GM23338 (cell line): ENCODE measurements around the gene PAK1. TPM values are rescaled to one million over a fixed set of nuclear protein-coding genes. Genes with fewer than 3 reads are reported as not detected.
A peak's percentile ranks its signal among the peaks of the same experiment; 100 is the strongest.

Experiments
- ATAC-seq: fragments of 200-7000 bp; cut with Tn5 transposase; 3 replicates; pipeline ENCODE4 v1.9.1; 2020
- DNase-seq: peaks from one replicate; pipeline ENCODE4 v3.0.0-alpha.2; 2015; ENCODE audit warnings: low spot score
- H2AFZ ChIP-seq: fragments of 200-600 bp; sonication (generic); 2 replicates; pipeline ENCODE4 v1.8.0; 2016; ENCODE audit warnings: antibody characterized with exemption, mild to moderate bottlenecking, moderate library complexity
- H3F3A ChIP-seq: fragments of 200-600 bp; sonication (generic); replicated peaks from 2 replicates; pipeline ENCODE4 v1.8.0; 2017; ENCODE audit warnings: antibody characterized with exemption, mixed run types, low read depth
- H3K27ac ChIP-seq: fragments of 200-600 bp; sonication (generic); 2 replicates; pipeline ENCODE4 v1.6.1; 2016; ENCODE audit warnings: low read depth
- H3K27me3 ChIP-seq: fragments of 200-600 bp; sonication (generic); 2 replicates; pipeline ENCODE4 v1.8.0; 2016; ENCODE audit warnings: mild to moderate bottlenecking, mixed run types, moderate library complexity; ENCODE audit not compliant: insufficient read depth
- H3K36me3 ChIP-seq: fragments of 200-600 bp; sonication (generic); 2 replicates; pipeline ENCODE4 v1.8.0; 2016; ENCODE audit warnings: mild to moderate bottlenecking; ENCODE audit not compliant: insufficient read depth
- H3K4me1 ChIP-seq: fragments of 200-600 bp; sonication (generic); 2 replicates; pipeline ENCODE4 v1.8.0; 2016; ENCODE audit warnings: mild to moderate bottlenecking, moderate library complexity; ENCODE audit not compliant: insufficient read depth
- H3K4me2 ChIP-seq: fragments of 200-600 bp; sonication (generic); 2 replicates; pipeline ENCODE4 v1.7.1; 2017; ENCODE audit warnings: mixed run types
- H3K4me3 ChIP-seq: fragments of 200-600 bp; sonication (generic); 2 replicates; pipeline ENCODE4 v1.6.1; 2016; ENCODE audit warnings: mixed run types
- H3K79me2 ChIP-seq: fragments of 200-600 bp; sonication (generic); replicated peaks from 2 replicates; pipeline ENCODE4 v1.8.0; 2017; ENCODE audit warnings: mild to moderate bottlenecking; ENCODE audit not compliant: insufficient read depth
- H3K9me2 ChIP-seq: fragments of 200-600 bp; sonication (generic); 2 replicates; pipeline ENCODE4 v1.8.0; 2017; ENCODE audit not compliant: insufficient read depth
- H4K20me1 ChIP-seq: fragments of 200-600 bp; sonication (generic); replicated peaks from 2 replicates; pipeline ENCODE4 v1.8.0; 2017; ENCODE audit warnings: mild to moderate bottlenecking; ENCODE audit not compliant: insufficient read depth
- H3K27ac Mint-ChIP-seq: 2 replicates; pipeline ENCODE4 v1.8.0; 2020; ENCODE audit warnings: inconsistent platforms, mild to moderate bottlenecking, moderate library complexity, mixed read lengths
- H3K27me3 Mint-ChIP-seq: 3 replicates; pipeline ENCODE4 v1.8.0; 2022; ENCODE audit warnings: low read depth, mild to moderate bottlenecking, moderate library complexity, mixed read lengths, inconsistent platforms; ENCODE audit not compliant: insufficient read depth, poor library complexity
- H3K36me3 Mint-ChIP-seq: 3 replicates; pipeline ENCODE4 v1.8.0; 2021; ENCODE audit warnings: low read depth, mild to moderate bottlenecking, inconsistent platforms, moderate library complexity, mixed read lengths
- H3K4me1 Mint-ChIP-seq: 3 replicates; pipeline ENCODE4 v1.8.0; 2020; ENCODE audit warnings: mild to moderate bottlenecking, inconsistent platforms, mixed read lengths
- H3K4me3 Mint-ChIP-seq: 3 replicates; pipeline ENCODE4 v1.8.0; 2021; ENCODE audit warnings: moderate library complexity, mild to moderate bottlenecking, inconsistent platforms, mixed read lengths
- H3K9me3 Mint-ChIP-seq: 3 replicates; pipeline ENCODE4 v1.8.0; 2020; ENCODE audit warnings: moderate library complexity, mild to moderate bottlenecking, inconsistent platforms, mixed read lengths
- CTCF ChIP-seq, 2 experiments: fragments of 200-600 bp in 1 of 2; sonication (generic) in 1 of 2; conservative IDR thresholded peaks; 2 replicates each; pipeline versions ENCODE4 v1.5.1 to v1.6.1; 2016 to 2017; ENCODE audit warnings: antibody characterized with exemption in 2 of 2, low read depth in 2 of 2, mild to moderate bottlenecking in 2 of 2, moderate library complexity in 1 of 2
- EZH2 ChIP-seq: fragments of 200-600 bp; sonication (generic); IDR thresholded peaks from one replicate; pipeline ENCODE4 v1.8.0; 2017; ENCODE audit warnings: antibody characterized with exemption, mild to moderate bottlenecking, low read depth; ENCODE audit not compliant: unreplicated experiment
- EZH2phosphoT487 ChIP-seq: fragments of 200-600 bp; sonication (generic); IDR thresholded peaks from one replicate; pipeline ENCODE4 v1.8.1; 2018; ENCODE audit warnings: antibody characterized with exemption; ENCODE audit not compliant: unreplicated experiment
- JUNB ChIP-seq: IDR thresholded peaks from one replicate; pipeline ENCODE4 v1.6.1; 2016; ENCODE audit warnings: antibody characterized with exemption; ENCODE audit not compliant: unreplicated experiment
- POLR2AphosphoS5 ChIP-seq: IDR thresholded peaks from 2 replicates; pipeline ENCODE4 v1.6.1; 2016; ENCODE audit warnings: antibody characterized with exemption, low read depth
- STAT1 ChIP-seq: IDR thresholded peaks from one replicate; pipeline ENCODE4 v1.6.1; 2016; ENCODE audit warnings: antibody characterized with exemption; ENCODE audit not compliant: unreplicated experiment
- ZNF331 ChIP-seq: fragments of 250-450 bp; sonication (Bioruptor Pico); IDR thresholded peaks from 2 replicates; pipeline ENCODE4 v1.5.0; 2020; ENCODE audit warnings: low read depth, mild to moderate bottlenecking, moderate library complexity
- polyA plus RNA-seq: library from polyadenylated mRNA; unstranded; fragments of >200 nt; fragmentation: Nextera tagmentation; extraction: Ambion mirVana; gene quantifications from 2 replicates; pipeline ENCODE4 v1.2.1, GENCODE V29; 2016
- total RNA-seq: library from RNA; depleted of rRNA; stranded (reverse); fragments of >200 nt; shearing (Covaris generic); gene quantifications from 2 replicates; pipeline ENCODE4 v1.2.3, GENCODE V29; 2014
- TF ChIP-seq, protein P1 (sequence below): IDR thresholded peaks from one replicate; pipeline ENCODE4 v1.6.1; 2018; ENCODE audit warnings: antibody characterized with exemption; ENCODE audit not compliant: unreplicated experiment
- TF ChIP-seq, protein P2 (sequence below): fragments of 250-450 bp; sonication (Bioruptor Pico); IDR thresholded peaks from 2 replicates; pipeline ENCODE4 v1.5.0; 2020; ENCODE audit warnings: mild to moderate bottlenecking, moderate library complexity

The PAK1 gene
- total and polyA plus RNA-seq, 2 experiments from 2014 or later, result 102 to 175 TPM

GRCh38 chr11:77502346-77502905, 28.5 kb upstream of the PAK1 start (continued):
- TF ChIP-seq, protein P1, sequence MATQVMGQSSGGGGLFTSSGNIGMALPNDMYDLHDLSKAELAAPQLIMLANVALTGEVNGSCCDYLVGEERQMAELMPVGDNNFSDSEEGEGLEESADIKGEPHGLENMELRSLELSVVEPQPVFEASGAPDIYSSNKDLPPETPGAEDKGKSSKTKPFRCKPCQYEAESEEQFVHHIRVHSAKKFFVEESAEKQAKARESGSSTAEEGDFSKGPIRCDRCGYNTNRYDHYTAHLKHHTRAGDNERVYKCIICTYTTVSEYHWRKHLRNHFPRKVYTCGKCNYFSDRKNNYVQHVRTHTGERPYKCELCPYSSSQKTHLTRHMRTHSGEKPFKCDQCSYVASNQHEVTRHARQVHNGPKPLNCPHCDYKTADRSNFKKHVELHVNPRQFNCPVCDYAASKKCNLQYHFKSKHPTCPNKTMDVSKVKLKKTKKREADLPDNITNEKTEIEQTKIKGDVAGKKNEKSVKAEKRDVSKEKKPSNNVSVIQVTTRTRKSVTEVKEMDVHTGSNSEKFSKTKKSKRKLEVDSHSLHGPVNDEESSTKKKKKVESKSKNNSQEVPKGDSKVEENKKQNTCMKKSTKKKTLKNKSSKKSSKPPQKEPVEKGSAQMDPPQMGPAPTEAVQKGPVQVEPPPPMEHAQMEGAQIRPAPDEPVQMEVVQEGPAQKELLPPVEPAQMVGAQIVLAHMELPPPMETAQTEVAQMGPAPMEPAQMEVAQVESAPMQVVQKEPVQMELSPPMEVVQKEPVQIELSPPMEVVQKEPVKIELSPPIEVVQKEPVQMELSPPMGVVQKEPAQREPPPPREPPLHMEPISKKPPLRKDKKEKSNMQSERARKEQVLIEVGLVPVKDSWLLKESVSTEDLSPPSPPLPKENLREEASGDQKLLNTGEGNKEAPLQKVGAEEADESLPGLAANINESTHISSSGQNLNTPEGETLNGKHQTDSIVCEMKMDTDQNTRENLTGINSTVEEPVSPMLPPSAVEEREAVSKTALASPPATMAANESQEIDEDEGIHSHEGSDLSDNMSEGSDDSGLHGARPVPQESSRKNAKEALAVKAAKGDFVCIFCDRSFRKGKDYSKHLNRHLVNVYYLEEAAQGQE, result no peak
- TF ChIP-seq ZNF331 (CRISPR knock-in tag) (no peak), POLR2AphosphoS5 (no peak), EZH2phosphoT487 (no peak)

DNA sequence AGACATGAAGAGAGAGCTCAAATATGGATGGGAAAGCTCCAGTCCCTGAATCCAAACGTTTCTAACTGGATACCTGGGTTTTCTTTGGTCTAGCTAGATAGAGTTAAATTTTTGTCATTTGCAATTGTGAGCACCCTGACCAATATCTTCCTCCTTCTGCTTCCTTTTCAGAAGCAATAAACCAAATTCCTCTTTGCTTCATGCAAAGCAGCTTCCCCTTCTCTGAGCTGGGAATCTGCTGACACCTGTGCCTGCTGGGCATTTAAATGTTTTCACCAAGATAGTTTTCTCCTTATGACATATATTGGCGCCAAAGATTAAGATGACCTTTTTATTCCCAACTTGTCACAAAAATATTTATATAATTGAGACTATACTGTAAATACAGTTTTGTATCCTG, 27.9 kb upstream of the PAK1 start:
- H3K27me3 Mint-ChIP-seq, result no peaks in the 10 kb centered on the region
- H3K27ac Mint-ChIP-seq, result no peak overlapping the region; the same call in 1 of the 2 replicates
- no peaks in the 10 kb centered on the region for H3K9me2 ChIP-seq
- no peak overlapping the region for H3K4me3 Mint-ChIP-seq
- H3F3A ChIP-seq, result no peaks in the 10 kb centered on the region
- no peak for ATAC-seq
- no peaks in the 10 kb centered on the region for H3K36me3 Mint-ChIP-seq
- no peaks in the 10 kb centered on the region for H3K27me3 ChIP-seq
- H2AFZ ChIP-seq, result peak overlapping the region; percentile 16; the same call in 1 of the 2 replicates
- H4K20me1 ChIP-seq, result no peaks in the 10 kb centered on the region
- peaks cover 6% of the 10 kb centered on the region; the same call in 1 of the 2 replicates for H3K4me1 ChIP-seq
- no peak overlapping the region for H3K27ac ChIP-seq
- no peak overlapping the region for H3K4me3 ChIP-seq
- no peak overlapping the region for H3K4me2 ChIP-seq
- H3K79me2 ChIP-seq, result no peaks in the 10 kb centered on the region
- no peaks in the 10 kb centered on the region for H3K36me3 ChIP-seq
- H3K4me1 Mint-ChIP-seq, result peaks cover 16% of the 10 kb centered on the region
- no peak for DNase-seq
- H3K9me3 Mint-ChIP-seq, result no peaks in the 10 kb centered on the region
- TF ChIP-seq, protein P1, result no peak
- TF ChIP-seq CTCF (conservative IDR thresholded peaks at IDR 0.05; ENCODE audit: low read depth in 2 of 2) (no peak), ZNF331 (CRISPR knock-in tag) (no peak), EZH2 (no peak), EZH2phosphoT487 (no peak), STAT1 (no peak), JUNB (no peak)
- TF ChIP-seq, protein P2, sequence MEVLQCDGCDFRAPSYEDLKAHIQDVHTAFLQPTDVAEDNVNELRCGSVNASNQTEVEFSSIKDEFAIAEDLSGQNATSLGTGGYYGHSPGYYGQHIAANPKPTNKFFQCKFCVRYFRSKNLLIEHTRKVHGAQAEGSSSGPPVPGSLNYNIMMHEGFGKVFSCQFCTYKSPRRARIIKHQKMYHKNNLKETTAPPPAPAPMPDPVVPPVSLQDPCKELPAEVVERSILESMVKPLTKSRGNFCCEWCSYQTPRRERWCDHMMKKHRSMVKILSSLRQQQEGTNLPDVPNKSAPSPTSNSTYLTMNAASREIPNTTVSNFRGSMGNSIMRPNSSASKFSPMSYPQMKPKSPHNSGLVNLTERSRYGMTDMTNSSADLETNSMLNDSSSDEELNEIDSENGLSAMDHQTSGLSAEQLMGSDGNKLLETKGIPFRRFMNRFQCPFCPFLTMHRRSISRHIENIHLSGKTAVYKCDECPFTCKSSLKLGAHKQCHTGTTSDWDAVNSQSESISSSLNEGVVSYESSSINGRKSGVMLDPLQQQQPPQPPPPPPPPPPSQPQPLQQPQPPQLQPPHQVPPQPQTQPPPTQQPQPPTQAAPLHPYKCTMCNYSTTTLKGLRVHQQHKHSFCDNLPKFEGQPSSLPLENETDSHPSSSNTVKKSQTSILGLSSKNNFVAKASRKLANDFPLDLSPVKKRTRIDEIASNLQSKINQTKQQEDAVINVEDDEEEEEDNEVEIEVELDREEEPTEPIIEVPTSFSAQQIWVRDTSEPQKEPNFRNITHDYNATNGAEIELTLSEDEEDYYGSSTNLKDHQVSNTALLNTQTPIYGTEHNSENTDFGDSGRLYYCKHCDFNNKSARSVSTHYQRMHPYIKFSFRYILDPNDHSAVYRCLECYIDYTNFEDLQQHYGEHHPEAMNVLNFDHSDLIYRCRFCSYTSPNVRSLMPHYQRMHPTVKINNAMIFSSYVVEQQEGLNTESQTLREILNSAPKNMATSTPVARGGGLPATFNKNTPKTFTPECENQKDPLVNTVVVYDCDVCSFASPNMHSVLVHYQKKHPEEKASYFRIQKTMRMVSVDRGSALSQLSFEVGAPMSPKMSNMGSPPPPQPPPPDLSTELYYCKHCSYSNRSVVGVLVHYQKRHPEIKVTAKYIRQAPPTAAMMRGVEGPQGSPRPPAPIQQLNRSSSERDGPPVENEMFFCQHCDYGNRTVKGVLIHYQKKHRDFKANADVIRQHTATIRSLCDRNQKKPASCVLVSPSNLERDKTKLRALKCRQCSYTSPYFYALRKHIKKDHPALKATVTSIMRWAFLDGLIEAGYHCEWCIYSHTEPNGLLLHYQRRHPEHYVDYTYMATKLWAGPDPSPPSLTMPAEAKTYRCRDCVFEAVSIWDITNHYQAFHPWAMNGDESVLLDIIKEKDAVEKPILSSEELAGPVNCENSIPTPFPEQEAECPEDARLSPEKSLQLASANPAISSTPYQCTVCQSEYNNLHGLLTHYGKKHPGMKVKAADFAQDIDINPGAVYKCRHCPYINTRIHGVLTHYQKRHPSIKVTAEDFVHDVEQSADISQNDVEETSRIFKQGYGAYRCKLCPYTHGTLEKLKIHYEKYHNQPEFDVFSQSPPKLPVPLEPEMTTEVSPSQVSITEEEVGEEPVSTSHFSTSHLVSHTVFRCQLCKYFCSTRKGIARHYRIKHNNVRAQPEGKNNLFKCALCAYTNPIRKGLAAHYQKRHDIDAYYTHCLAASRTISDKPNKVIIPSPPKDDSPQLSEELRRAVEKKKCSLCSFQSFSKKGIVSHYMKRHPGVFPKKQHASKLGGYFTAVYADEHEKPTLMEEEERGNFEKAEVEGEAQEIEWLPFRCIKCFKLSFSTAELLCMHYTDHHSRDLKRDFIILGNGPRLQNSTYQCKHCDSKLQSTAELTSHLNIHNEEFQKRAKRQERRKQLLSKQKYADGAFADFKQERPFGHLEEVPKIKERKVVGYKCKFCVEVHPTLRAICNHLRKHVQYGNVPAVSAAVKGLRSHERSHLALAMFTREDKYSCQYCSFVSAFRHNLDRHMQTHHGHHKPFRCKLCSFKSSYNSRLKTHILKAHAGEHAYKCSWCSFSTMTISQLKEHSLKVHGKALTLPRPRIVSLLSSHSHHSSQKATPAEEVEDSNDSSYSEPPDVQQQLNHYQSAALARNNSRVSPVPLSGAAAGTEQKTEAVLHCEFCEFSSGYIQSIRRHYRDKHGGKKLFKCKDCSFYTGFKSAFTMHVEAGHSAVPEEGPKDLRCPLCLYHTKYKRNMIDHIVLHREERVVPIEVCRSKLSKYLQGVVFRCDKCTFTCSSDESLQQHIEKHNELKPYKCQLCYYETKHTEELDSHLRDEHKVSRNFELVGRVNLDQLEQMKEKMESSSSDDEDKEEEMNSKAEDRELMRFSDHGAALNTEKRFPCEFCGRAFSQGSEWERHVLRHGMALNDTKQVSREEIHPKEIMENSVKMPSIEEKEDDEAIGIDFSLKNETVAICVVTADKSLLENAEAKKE, result no peak
